NCI-H510A treated with DMSO at 0.1 percent for 48 hours (cell line): Measurements from ENCODE around the gene ADIRF.
A peak's percentile ranks its signal among the peaks of the same experiment; 100 is the strongest.
"Not testable (repeated sequence)": the region's sequence is repeated elsewhere in the genome, so short reads cannot be mapped to it uniquely, and the experiment has no call there.

Experiments used
- DNase-seq: peaks from one replicate; lab custom pipeline; 2025; lab: John Stamatoyannopoulos, UW

Gene ADIRF

DNA sequence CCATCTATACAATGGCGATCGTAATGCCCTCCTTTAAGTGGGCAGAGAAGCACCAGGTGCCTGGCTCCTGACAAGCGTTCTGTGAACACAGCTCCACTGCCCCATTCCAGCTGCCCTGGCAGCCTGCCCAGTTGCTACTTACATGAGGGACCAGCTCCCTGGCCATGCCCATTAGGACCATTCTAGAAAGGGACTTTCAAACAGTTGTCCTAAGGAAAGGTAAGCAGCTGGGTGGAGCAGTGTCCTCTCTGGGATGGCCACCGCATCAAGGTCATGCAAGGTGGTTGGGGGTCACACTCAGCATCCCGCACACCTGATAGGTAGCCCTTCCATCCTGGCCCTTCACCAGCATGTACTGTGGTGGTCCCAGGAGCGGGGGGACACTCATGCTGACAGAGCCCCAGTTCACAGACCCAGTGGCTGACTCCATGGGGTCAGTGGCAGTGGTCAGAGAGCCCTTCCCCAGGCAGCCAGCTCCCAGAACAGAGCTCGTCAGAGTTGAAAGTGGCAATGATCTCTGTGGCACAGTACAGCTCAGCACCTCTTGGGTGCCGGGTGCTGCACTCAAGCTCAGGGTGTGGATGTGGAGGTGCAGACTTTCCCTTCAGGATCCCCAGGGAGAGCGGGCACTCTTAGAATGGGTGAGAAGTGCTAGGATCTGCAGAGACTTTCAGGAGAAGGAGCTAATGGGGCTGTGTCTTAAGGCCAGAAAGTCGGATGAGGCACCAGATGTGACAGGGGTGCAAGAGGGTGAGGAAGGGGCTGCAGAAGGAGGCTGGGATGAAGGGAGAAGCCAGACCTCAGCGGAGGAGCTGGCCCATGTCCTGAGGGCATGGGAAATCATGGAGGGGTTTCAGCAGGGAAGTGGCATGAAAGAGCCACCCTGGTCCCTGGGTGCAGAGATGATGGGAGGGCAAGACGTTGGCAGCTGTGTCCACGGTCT lies 21.8 kb upstream of the ADIRF start:
- DNase-seq = peak; percentile 69

DNA sequence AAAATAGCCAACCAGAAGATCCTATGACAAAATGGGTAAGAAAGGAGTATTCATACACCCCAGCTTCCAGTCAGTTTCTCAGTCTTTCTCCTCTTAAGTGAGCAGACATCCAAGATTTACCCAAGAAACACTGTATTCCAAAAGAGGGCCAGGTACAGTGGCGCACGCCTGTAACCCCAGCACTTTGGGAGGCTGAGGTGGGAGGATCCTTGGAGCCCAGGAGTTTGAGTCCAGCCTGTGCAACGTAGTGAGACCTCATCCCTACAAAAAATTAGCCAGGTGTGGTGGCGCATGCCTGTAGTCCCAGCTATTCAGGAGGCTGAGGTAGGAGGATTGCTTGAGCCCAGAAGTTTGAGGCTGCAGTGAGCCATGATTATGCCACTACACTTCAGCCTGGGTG lies 20.5 kb upstream of the ADIRF start:
- not testable (repeated sequence) for DNase-seq

GRCh38 chr10:86950349-86950748 lies 17.9 kb upstream of the ADIRF start:
- DNase-seq = no peak

DNA sequence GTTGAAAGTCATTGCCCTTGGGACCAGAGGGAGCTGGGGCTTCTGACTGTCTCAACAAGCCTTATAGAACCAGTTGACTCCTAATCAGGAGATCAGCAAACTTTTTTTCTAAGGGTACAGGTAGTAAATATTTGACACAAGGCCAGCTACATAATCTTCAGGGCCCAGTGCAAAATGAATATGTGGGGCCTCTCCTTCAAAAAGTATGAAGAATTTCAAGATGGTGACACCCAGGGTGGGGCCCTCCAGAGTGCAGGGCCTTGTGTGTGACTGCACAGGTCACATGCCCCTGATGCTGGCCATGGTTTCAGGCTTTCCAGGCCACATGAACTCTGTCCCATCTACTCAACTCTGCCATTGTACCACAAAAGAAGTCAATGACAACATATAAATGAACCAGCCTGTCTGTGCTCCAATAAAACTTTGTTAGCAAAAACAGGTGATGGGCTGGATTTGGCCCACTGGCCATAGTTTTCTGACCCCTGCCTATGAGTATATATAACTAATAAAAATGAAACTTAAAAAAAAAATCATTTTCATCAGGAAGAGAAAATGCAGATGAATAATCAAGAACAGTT lies 17.0 kb upstream of the ADIRF start:
- DNase-seq = no peak

GRCh38 chr10:86952106-86952505 lies 16.2 kb upstream of the ADIRF start:
- no peak for DNase-seq

DNA sequence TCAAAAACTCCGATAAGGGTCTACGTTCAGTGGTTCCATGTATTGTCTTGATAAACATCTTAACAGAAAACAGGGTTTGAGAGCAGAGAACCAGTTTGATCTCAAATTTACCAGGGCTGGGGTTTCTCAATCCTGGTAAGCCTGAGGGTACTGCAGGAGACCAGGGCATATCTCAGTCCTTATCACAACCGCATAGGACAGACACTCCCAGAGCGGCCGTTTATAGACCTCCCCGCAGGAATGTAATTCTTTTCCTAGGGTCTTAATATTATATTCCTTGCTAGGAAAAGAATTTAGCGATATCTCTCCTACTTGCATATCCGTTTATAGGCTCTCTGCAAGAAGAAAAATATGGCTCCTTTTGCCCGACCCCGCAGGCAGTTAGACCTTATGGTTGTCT lies 15.6 kb upstream of the ADIRF start:
- not testable (repeated sequence) for DNase-seq

- DNase-seq = no peak
Measured at GRCh38 chr10:86953747-86954680, 14.3 kb upstream of the ADIRF start.

- DNase-seq = no peak
Measured at GRCh38 chr10:86954681-86955500, 13.4 kb upstream of the ADIRF start.

DNA sequence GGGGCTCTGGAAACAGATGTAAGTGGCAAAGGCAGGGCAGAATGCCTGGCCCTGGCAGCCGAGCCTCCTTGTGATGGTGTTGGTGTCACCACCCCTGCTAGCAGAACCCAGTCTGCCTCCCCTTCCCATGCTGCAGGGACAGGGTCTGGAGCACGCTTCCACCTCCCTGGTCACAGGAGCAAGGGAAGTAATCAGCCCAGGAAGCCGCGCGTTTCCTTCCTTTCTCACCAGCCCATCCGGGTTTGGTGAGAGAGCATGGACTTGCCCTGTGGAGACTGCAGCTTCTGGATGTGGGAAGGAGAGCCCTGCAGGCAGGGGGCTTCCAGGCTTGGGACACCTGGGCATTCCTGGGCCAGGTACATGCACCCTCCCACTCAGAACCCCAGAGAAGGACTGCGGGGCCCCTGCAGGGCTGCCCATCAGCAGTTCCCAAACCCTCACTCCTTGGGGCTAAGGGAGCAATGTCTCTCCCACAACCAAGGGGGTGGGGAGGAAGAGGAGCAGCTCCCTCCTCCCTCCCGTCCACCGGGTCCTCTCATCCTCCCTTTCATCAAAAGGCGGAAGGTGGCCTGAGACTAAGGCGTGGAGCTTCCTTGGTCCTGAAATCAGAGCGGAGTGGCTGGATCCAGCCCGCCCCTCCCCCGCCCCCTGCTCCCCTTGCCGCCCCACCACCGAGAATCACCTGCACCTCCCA lies 12.6 kb upstream of the ADIRF start:
- DNase-seq = no peak

GRCh38 chr10:86956195-86956847 lies 12.0 kb upstream of the ADIRF start:
- no peak for DNase-seq

DNA sequence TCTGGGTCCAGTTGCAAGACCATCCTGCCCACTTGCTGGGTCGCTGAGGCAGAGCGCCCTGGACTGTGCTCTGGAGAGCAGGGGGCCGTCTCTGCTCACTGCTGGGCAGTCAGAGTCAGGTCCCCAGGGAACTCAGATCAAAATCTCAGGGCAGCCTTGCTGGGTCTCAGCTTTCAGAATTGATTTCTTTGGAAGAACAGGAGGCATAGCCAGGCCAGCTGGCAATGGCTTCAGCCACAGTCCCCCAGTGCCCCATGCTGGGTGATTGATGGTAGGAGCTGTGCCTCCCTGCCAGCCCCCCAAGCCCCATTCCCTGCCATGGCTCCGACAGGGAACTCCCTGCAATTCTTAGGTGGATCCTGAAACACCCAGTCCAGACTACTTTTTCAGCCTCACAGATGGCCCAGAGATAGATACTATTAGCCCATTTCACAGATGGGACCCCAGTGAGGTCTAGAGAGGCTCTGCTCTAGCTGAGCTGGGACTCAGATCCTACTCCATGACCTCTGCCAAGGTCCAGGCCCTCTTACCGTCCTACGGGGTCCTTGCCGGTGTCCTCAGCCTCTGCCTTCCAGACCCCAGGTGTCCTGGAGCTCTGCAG lies 11.3 kb upstream of the ADIRF start:
- no peak for DNase-seq

GRCh38 chr10:86957471-86958115 lies 10.7 kb upstream of the ADIRF start, which contains the start of gene MMRN2:
Gene MMRN2 (minus strand): TSS chr10:86957615. CDS start chr10:86957541, 74 bp downstream.
- DNase-seq = no peak

- peak; percentile 47 for DNase-seq
Measured at GRCh38 chr10:86958116-86958900, 10.0 kb upstream of the ADIRF start, which contains the start of gene SNCG. Gene SNCG (plus strand): TSS chr10:86958599. CDS start chr10:86958698, 99 bp downstream.

- no peak for DNase-seq
Measured at GRCh38 chr10:86958901-86959736, 9.2 kb upstream of the ADIRF start.

- no peak for DNase-seq
Measured at GRCh38 chr10:86959737-86960002, 8.6 kb upstream of the ADIRF start.

DNA sequence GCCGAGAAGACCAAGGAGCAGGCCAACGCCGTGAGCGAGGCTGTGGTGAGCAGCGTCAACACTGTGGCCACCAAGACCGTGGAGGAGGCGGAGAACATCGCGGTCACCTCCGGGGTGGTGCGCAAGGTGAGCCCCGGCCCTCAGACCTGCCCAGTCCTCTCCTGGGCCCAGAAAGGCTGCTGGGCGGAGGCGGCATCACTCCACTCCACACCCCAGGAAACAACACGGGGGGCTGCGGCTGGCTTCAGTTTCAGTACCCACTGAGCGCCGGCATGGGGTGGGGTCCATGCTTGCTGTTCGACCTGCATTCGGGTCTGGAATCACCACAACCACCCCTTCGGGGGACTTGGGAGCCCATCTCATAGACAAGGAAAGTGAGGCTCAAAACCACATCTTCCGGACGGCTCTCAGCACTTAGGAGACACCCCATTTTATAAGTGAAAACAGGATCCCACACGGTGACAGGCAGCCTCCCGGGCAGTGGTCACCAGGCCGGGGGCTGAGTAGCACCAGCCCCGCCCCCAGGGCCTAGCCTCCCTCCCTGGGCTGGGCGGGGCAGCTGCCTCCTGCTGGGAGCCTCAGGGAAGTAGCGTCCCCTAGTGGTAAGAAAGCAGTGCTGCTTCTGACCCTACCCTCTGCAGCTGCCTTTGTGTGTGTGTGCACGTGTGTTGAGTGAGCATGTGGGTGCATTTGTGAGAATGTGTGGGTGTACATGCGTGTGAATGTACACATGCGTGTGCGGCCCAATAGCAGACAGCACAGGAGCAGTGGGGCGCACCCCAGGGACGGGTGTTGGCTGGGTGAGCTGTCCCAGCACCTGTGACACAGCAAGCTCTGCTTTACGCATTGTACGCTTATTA lies 8.0 kb upstream of the ADIRF start:
- no peak for DNase-seq
